Measurements from ENCODE around the gene SLC5A9.

The SLC5A9 gene

GRCh38 chr1:48245106-48245505 is 22.6 kb downstream of the SLC5A9 start:
- H3K9ac ChIP-seq (ENCODE audit: low read length) = no peak overlapping the region
- no peaks in the 10 kb centered on the region for H3K79me2 ChIP-seq (ENCODE audit: insufficient read depth, low read length)
- no peaks in the 10 kb centered on the region for H3K9me2 ChIP-seq (replicated peaks; ENCODE audit: insufficient read depth, low read length)
- no peaks in the 10 kb centered on the region for H3K27me3 ChIP-seq (ENCODE audit: low read length)
- H4K20me1 ChIP-seq (ENCODE audit: low read depth, low read length) = no peaks in the 10 kb centered on the region
- no peak overlapping the region for H3K4me2 ChIP-seq (ENCODE audit: low read depth, low read length, poor library complexity, severe bottlenecking)
- H3K4me3 ChIP-seq (ENCODE audit: insufficient read depth, low read length, poor library complexity, severe bottlenecking) = no peak overlapping the region
- H3K9me3 ChIP-seq (ENCODE audit: insufficient read depth, low read length) = no peaks in the 10 kb centered on the region
- TF ChIP-seq CTCF (IDR thresholded peaks at IDR 0.05; ENCODE audit: insufficient read depth, low read length, poor library complexity, severe bottlenecking) (no peak), EZH2phosphoT487 (conservative IDR thresholded peaks at IDR 0.05; ENCODE audit: low read length) (no peak)
- no peak overlapping the region for H3K27ac ChIP-seq (ENCODE audit: low read depth, low read length)
- no peak overlapping the region for H2AFZ ChIP-seq (ENCODE audit: low read depth, low read length, severe bottlenecking)
- no peaks in the 10 kb centered on the region for H3K36me3 ChIP-seq (ENCODE audit: low read length)
- H3F3A ChIP-seq (ENCODE audit: insufficient read depth) = no peaks in the 10 kb centered on the region

GRCh38 chr1:48246727-48247126 is 24.2 kb downstream of the SLC5A9 start:
- Histone ChIP-seq H3K79me2 (ENCODE audit: insufficient read depth, low read length) (no peaks in the 10 kb centered on the region), H2AFZ (ENCODE audit: low read depth, low read length, severe bottlenecking) (no peak overlapping the region), H3K9ac (ENCODE audit: low read length) (no peak overlapping the region), H3K9me2 (replicated peaks; ENCODE audit: insufficient read depth, low read length) (no peaks in the 10 kb centered on the region), H3K9me3 (ENCODE audit: insufficient read depth, low read length) (no peaks in the 10 kb centered on the region), H3K27ac (ENCODE audit: low read depth, low read length) (no peak overlapping the region), H3K4me3 (ENCODE audit: insufficient read depth, low read length, poor library complexity, severe bottlenecking) (no peak overlapping the region), H3K4me2 (ENCODE audit: low read depth, low read length, poor library complexity, severe bottlenecking) (no peak overlapping the region), H3K27me3 (ENCODE audit: low read length) (no peaks in the 10 kb centered on the region), H4K20me1 (ENCODE audit: low read depth, low read length) (no peaks in the 10 kb centered on the region), H3F3A (ENCODE audit: insufficient read depth) (no peaks in the 10 kb centered on the region), H3K36me3 (ENCODE audit: low read length) (no peaks in the 10 kb centered on the region)
- no peak for TF ChIP-seq EZH2phosphoT487 (conservative IDR thresholded peaks at IDR 0.05; ENCODE audit: low read length)
- TF ChIP-seq CTCF (IDR thresholded peaks at IDR 0.05; ENCODE audit: insufficient read depth, low read length, poor library complexity, severe bottlenecking) = no peak

GRCh38 chr1:48248356-48248755 is 25.8 kb downstream of the SLC5A9 start:
- H3K79me2 ChIP-seq (ENCODE audit: insufficient read depth, low read length) = no peaks in the 10 kb centered on the region
- H3K9me3 ChIP-seq (ENCODE audit: insufficient read depth, low read length) = no peaks in the 10 kb centered on the region
- no peak overlapping the region for H3K4me2 ChIP-seq (ENCODE audit: low read depth, low read length, poor library complexity, severe bottlenecking)
- no peaks in the 10 kb centered on the region for H3K36me3 ChIP-seq (ENCODE audit: low read length)
- no peaks in the 10 kb centered on the region for H3K9me2 ChIP-seq (replicated peaks; ENCODE audit: insufficient read depth, low read length)
- no peaks in the 10 kb centered on the region for H3K27me3 ChIP-seq (ENCODE audit: low read length)
- no peak overlapping the region for H2AFZ ChIP-seq (ENCODE audit: low read depth, low read length, severe bottlenecking)
- TF ChIP-seq CTCF (IDR thresholded peaks at IDR 0.05; ENCODE audit: insufficient read depth, low read length, poor library complexity, severe bottlenecking) (no peak), EZH2phosphoT487 (conservative IDR thresholded peaks at IDR 0.05; ENCODE audit: low read length) (no peak)
- no peak overlapping the region for H3K4me3 ChIP-seq (ENCODE audit: insufficient read depth, low read length, poor library complexity, severe bottlenecking)
- H3K27ac ChIP-seq (ENCODE audit: low read depth, low read length) = no peak overlapping the region
- H3K9ac ChIP-seq (ENCODE audit: low read length) = no peak overlapping the region
- no peaks in the 10 kb centered on the region for H3F3A ChIP-seq (ENCODE audit: insufficient read depth)
- H4K20me1 ChIP-seq (ENCODE audit: low read depth, low read length) = no peaks in the 10 kb centered on the region
